SK-N-MC (cell line): Measurements from ENCODE around the gene ERC2.
"Not testable (repeated sequence)": the region's sequence is repeated elsewhere in the genome, so short reads cannot be mapped to it uniquely, and the experiment has no call there.

Source experiments
- DNase-seq: peaks from one replicate; pipeline ENCODE4 v3.0.0-alpha.2; 2011; ENCODE audit warnings: low read depth, low spot score
- H3K27ac ChIP-seq: fragments of 200-600 bp; sonication (generic); 2 replicates; pipeline ENCODE4 v1.5.1; 2016; ENCODE audit warnings: mixed run types
- H3K36me3 ChIP-seq: fragments of 200-600 bp; sonication (generic); 2 replicates; pipeline ENCODE4 v1.6.1; 2017; ENCODE audit warnings: antibody characterized with exemption, low read length, mixed read lengths; ENCODE audit not compliant: insufficient read depth
- H3K4me3 ChIP-seq: fragments of 200-600 bp; sonication (generic); 2 replicates; pipeline ENCODE4 v1.5.1; 2016
- H3K9ac ChIP-seq: fragments of 200-600 bp; sonication (generic); 2 replicates; pipeline ENCODE4 v1.8.0; 2017; ENCODE audit warnings: mixed run types, mixed read lengths; ENCODE audit not compliant: insufficient read length
- H3K9me3 ChIP-seq: fragments of 200-600 bp; sonication (generic); 2 replicates; pipeline ENCODE4 v1.6.1; 2017; ENCODE audit warnings: low read depth, mild to moderate bottlenecking, antibody characterized with exemption, low read length, moderate library complexity, mixed read lengths
- EZH2 ChIP-seq: fragments of 200-600 bp; sonication (generic); IDR thresholded peaks from one replicate; pipeline ENCODE4 v1.6.1; 2017; ENCODE audit warnings: antibody characterized with exemption
- FOXP2 ChIP-seq: optimal IDR thresholded peaks from 2 replicates; pipeline ENCODE3; 2011; ENCODE audit warnings: mild to moderate bottlenecking, moderate library complexity; ENCODE audit not compliant: insufficient read depth; ENCODE audit errors: extremely low read length, control extremely low read depth
- POLR2AphosphoS5 ChIP-seq: IDR thresholded peaks from 2 replicates; pipeline ENCODE4 v1.6.1; 2012; ENCODE audit warnings: mild to moderate bottlenecking, low read depth, low read length, borderline replicate concordance

ERC2 gene

DNA sequence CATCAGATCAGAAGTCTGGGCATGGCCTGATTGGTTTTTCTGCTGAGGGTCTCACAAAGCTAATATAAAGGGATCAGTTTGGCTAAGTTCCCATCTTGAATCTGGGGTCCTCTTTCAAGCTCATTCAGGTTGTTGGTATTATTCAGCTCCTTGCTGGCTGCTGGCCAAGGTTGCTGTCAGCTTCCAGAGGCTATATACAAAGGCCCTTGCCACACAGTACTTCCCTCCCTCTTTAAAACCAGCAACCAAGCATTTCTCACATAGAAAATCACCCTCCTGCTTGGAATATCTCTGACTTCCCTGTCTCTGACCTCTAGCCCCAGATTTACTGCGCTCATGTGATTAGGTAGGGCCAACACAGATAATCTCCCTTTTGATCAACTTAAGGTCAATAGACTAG, 442.9 kb downstream of the ERC2 start:
- Histone ChIP-seq H3K4me3 (no peak overlapping the region), H3K27ac (peak overlapping the region; percentile 31; the same call in 1 of the 2 replicates), H3K36me3 (no peaks in the 10 kb centered on the region), H3K9ac (no peak overlapping the region), H3K9me3 (no peaks in the 10 kb centered on the region)
- no peak for DNase-seq
- TF ChIP-seq EZH2 (no peak), FOXP2 (no peak), POLR2AphosphoS5 (no peak)

DNA sequence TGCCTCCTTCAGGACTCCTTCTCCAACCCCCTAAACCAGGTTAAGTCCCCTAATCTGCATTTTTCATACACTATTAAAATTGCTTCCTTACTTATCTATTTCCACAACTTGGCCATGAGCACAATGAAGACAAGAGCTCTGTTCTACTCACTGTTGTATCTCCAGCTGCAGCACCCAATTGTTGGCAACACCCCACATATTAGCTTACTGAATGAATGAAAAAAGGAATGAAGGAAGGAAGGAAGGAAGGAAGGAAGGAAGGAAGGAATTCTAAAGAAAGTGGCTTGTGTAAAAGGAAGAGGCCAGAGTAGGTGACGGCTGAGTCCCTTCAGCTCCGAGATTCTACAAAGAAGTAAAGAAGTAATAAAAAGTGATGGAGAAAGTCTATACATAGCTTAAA, 444.7 kb downstream of the ERC2 start:
- Histone ChIP-seq H3K9me3 (no peaks in the 10 kb centered on the region), H3K36me3 (no peaks in the 10 kb centered on the region), H3K4me3 (no peak overlapping the region; the same call in 1 of the 2 replicates), H3K9ac (no peak overlapping the region), H3K27ac (peak overlapping the region; percentile 97)
- TF ChIP-seq FOXP2 (no peak), POLR2AphosphoS5 (no peak; the same call in 1 of the 2 replicates), EZH2 (no peak)
- peak; percentile 69 for DNase-seq

DNA sequence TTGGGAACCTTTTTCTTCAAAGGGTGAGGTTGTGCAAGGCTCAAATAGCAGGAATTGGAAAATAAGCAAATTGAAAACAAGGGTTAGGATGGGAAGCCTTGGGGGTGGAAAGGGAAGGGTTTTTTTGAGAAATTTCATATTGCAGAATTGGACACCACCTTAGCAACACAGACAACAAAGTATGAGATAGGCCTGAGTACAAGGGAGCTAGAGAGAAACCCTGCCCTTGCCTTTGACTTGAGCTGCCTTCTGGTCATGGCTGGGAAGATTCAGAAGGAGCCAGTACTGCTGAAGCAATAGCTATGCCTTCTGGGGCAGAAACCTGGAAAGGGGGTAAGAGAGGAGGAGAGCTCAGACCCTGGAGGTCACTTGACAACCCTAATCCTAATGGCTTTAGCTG, 445.6 kb downstream of the ERC2 start:
- H3K9me3 ChIP-seq: no peaks in the 10 kb centered on the region
- no peak for TF ChIP-seq EZH2
- no peak for TF ChIP-seq FOXP2
- TF ChIP-seq POLR2AphosphoS5: no peak

DNA sequence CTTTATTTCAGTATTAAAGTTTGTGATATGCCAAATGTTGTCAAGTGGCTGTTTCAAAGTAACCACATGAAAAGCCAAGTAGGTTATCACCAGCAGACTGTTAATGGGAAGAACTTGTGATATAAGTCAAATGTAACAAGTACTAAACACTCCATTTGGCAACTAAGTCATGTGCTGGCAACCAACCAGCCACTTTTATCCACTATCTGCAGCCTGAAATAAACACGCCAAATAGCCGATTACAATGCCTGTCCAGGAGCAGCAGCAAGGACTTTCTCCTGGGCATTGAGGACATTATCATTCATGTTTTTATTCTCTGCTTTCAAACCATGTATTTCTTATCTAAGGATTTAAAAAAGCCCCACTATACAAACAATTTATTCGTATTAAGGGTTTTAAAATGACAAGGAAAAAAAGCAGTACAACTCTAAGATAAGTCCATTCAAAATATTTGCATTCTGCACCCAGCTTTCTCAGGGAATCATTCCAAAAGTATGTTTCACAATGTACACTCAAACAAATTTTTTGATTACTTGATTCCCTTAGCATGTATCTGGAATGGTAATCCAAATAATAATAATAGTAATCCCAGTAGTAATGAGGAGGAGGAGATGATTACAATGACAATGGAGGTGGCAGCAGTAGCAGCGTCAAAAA, 448.6 kb downstream of the ERC2 start:
- no peak overlapping the region for H3K9ac ChIP-seq
- H3K9me3 ChIP-seq: no peaks in the 10 kb centered on the region
- no peak overlapping the region for H3K4me3 ChIP-seq
- H3K36me3 ChIP-seq: no peaks in the 10 kb centered on the region
- no peak for DNase-seq
- no peak overlapping the region for H3K27ac ChIP-seq
- no peak for TF ChIP-seq POLR2AphosphoS5
- no peak for TF ChIP-seq EZH2
- TF ChIP-seq FOXP2: no peak

More for the DNA sequence above, 445.6 kb downstream of the ERC2 start:
- no peaks in the 10 kb centered on the region for H3K36me3 ChIP-seq
- H3K9ac ChIP-seq: no peak overlapping the region
- H3K27ac ChIP-seq: peak overlapping the region; percentile 97
- no peak overlapping the region for H3K4me3 ChIP-seq
- no peak for DNase-seq

DNA sequence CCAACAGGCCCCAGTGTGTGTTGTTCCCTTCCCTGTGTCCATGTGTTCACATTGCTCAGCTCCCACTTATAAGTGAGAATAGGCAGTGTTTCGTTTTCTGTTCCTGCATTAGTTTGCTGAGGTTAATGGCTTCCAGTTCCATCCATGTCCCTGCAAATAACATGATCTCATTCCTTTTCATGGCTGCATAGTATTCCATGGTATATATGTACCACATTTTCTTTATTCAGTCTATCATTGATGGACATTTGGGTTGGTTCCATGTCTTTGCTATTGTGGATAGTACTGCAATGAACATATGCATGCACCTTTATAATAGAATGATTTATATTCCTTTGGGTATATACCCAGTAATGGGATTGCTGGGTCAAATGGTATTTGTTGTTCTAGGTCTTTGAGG, 452.9 kb downstream of the ERC2 start:
- not testable (repeated sequence) for H3K4me3 ChIP-seq, H3K27ac ChIP-seq, H3K36me3 ChIP-seq, H3K9me3 ChIP-seq, DNase-seq, H3K9ac ChIP-seq

DNA sequence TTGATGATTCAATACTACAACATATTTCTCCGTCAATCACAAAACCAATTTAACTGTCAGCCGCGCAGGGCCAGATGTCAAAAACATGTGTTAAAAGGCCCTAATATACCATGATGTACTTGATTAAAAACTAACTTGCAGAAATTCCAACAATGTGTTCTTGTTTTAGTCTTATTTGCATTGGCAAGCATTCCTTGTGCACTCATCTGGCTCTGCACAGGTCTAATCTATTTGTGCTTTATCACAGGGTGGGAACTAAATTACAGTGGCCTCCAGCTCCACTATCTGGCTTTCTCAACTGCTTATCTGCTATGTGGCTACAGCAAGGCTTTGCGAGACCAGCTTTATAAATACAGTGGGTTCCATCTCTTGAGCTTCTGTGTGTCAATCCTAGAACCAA, 455.5 kb downstream of the ERC2 start:
- no peaks in the 10 kb centered on the region for H3K9me3 ChIP-seq
- no peak overlapping the region for H3K27ac ChIP-seq
- H3K36me3 ChIP-seq: no peaks in the 10 kb centered on the region
- H3K4me3 ChIP-seq: no peak overlapping the region
- H3K9ac ChIP-seq: no peak overlapping the region
- no peak for DNase-seq
- TF ChIP-seq EZH2 (no peak), FOXP2 (no peak), POLR2AphosphoS5 (no peak)

- no peak for TF ChIP-seq FOXP2
- TF ChIP-seq EZH2: no peak
- no peak for TF ChIP-seq POLR2AphosphoS5
- no peak for DNase-seq
Measured at GRCh38 chr3:56005196-56005805, 463.0 kb downstream of the ERC2 start.

DNA sequence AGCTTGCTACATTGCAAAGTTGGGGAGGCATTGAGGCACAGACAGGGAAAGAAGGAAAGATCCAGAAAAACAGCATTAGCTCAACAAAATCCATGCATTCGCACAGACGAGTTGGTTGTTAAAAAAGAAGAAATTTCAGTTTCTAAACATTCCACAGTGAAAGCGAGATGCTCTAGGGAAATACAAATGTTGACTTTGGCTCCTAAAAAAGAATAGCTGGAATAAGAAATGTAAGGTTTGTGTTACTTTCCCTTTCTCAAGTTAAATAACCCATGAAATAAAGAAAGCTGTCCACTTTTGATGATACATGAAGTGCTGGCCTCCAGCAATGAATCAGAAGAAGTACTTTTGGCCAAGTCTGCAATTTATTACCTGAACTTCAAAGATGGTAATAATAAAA, 465.1 kb downstream of the ERC2 start:
- TF ChIP-seq FOXP2 (no peak), EZH2 (no peak), POLR2AphosphoS5 (no peak)
- Histone ChIP-seq H3K9me3 (no peaks in the 10 kb centered on the region), H3K4me3 (no peak overlapping the region), H3K36me3 (no peaks in the 10 kb centered on the region), H3K9ac (no peak overlapping the region), H3K27ac (no peak overlapping the region)
- no peak for DNase-seq

More at GRCh38 chr3:56005196-56005805, 463.0 kb downstream of the ERC2 start:
- H3K27ac ChIP-seq: no peak overlapping the region
- no peak overlapping the region for H3K9ac ChIP-seq
- no peak overlapping the region for H3K4me3 ChIP-seq
- H3K9me3 ChIP-seq: no peaks in the 10 kb centered on the region
- no peaks in the 10 kb centered on the region for H3K36me3 ChIP-seq

DNA sequence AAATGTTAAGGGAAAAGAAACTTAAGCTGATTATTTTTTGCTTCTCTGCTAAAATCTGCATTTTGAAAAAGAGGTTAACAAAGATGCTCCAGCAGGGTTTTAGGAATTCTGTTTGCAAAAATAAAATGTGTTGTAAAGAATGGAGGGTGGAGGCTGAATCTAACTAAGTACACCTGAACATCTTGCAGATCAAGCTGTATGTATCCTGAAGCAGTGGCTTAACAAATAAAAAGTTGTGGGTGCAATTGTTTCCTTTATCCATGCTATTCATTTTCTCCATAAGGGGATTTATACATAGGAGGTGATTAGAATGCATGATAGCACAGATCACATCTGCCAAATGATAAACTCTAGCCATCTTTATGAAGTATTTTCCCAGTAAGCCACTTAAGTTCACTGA, 466.3 kb downstream of the ERC2 start:
- H3K27ac ChIP-seq: no peak overlapping the region
- TF ChIP-seq POLR2AphosphoS5 (no peak), EZH2 (no peak), FOXP2 (no peak)

More for the DNA sequence above, 466.3 kb downstream of the ERC2 start:
- H3K36me3 ChIP-seq: no peaks in the 10 kb centered on the region
- H3K4me3 ChIP-seq: no peak overlapping the region
- H3K9ac ChIP-seq: no peak overlapping the region
- no peak for DNase-seq
- H3K9me3 ChIP-seq: no peaks in the 10 kb centered on the region
